ENCODE data around the gene GJA8. TPM values are rescaled to one million over a fixed set of nuclear protein-coding genes. Genes with fewer than 3 reads are reported as not detected.
"Not testable (repeated sequence)": the region's sequence is repeated elsewhere in the genome, so short reads cannot be mapped to it uniquely, and the experiment has no call there.

The GJA8 gene
- not detected for total RNA-seq

GRCh38 chr1:147902253-147902845, at the start of gene GJA8:
Gene GJA8 (plus strand): TSS chr1:147902795. CDS start chr1:147907956, 5,161 bp downstream.
- POLR2A ChIA-PET, result interaction anchor here (0.8 kb wide), 1 partner anchor 8 kb away, joined by 3 read pairs; no protein-coding TSS in a partner anchor
- Mint-ChIP-seq H3K27me3 (no peaks in the 10 kb centered on the region), H3K9me3 (no peaks in the 10 kb centered on the region), H3K27ac (no peak within 1 kb of the TSS), H3K4me1 (ENCODE audit: low read depth) (peaks cover 8% of the 10 kb centered on the region), H3K36me3 (ENCODE audit: low read depth) (no peaks in the 10 kb centered on the region), H3K4me3 (no peak within 1 kb of the TSS)
- DNase-seq (no peak), ATAC-seq (no peak)
- CTCF ChIA-PET, result interaction anchor here (3.9 kb wide), 1 partner anchor 10 kb away, joined by 21 read pairs; no protein-coding TSS in a partner anchor
- TF ChIP-seq CTCF (IDR thresholded peaks at IDR 0.05), result no peak
- intact Hi-C loops (cut with micrococcal nuclease), result no loop called here

GRCh38 chr1:147853391-147853790, 49.2 kb upstream of the GJA8 start:
- POLR2A ChIA-PET, result no interaction called here
- Mint-ChIP-seq H3K9me3 (no peaks in the 10 kb centered on the region), H3K36me3 (ENCODE audit: low read depth) (no peaks in the 10 kb centered on the region)

GRCh38 chr1:147854989-147855388, 47.6 kb upstream of the GJA8 start:
- H3K36me3 Mint-ChIP-seq (ENCODE audit: low read depth); H3K9me3 Mint-ChIP-seq; POLR2A ChIA-PET; DNase-seq; H3K27ac Mint-ChIP-seq; ATAC-seq; intact Hi-C loops (cut with micrococcal nuclease); H3K4me3 Mint-ChIP-seq; H3K27me3 Mint-ChIP-seq; H3K4me1 Mint-ChIP-seq (ENCODE audit: low read depth): not testable (repeated sequence)
- CTCF ChIA-PET, result interaction anchor here (1.3 kb wide), 1 partner anchor 38 kb away, joined by 3 read pairs; no protein-coding TSS in a partner anchor

More at GRCh38 chr1:147853391-147853790, 49.2 kb upstream of the GJA8 start:
- Mint-ChIP-seq H3K4me1 (ENCODE audit: low read depth) (no peaks in the 10 kb centered on the region), H3K27ac (no peak overlapping the region), H3K27me3 (peaks cover 6% of the 10 kb centered on the region), H3K4me3 (no peak overlapping the region)
- no peak for DNase-seq
- CTCF ChIA-PET, result no interaction called here
- intact Hi-C loops (cut with micrococcal nuclease), result no loop called here
- TF ChIP-seq CTCF (IDR thresholded peaks at IDR 0.05), result no peak
- no peak for ATAC-seq

GRCh38 chr1:147855996-147856395, 46.6 kb upstream of the GJA8 start:
- CTCF ChIA-PET, result interaction anchor here (1.3 kb wide), 1 partner anchor 37 kb away, joined by 3 read pairs; no protein-coding TSS in a partner anchor
- ATAC-seq; H3K36me3 Mint-ChIP-seq (ENCODE audit: low read depth); H3K27me3 Mint-ChIP-seq; intact Hi-C loops (cut with micrococcal nuclease); H3K4me3 Mint-ChIP-seq; H3K9me3 Mint-ChIP-seq; POLR2A ChIA-PET; H3K4me1 Mint-ChIP-seq (ENCODE audit: low read depth); H3K27ac Mint-ChIP-seq; DNase-seq: not testable (repeated sequence)

- H3K9me3 Mint-ChIP-seq; POLR2A ChIA-PET; H3K4me1 Mint-ChIP-seq (ENCODE audit: low read depth); H3K4me3 Mint-ChIP-seq; intact Hi-C loops (cut with micrococcal nuclease); CTCF ChIA-PET; H3K27ac Mint-ChIP-seq; DNase-seq; H3K36me3 Mint-ChIP-seq (ENCODE audit: low read depth); ATAC-seq: not testable (repeated sequence)
- H3K27me3 Mint-ChIP-seq, result peaks cover 11% of the 10 kb centered on the region
Observed at GRCh38 chr1:147867204-147867603, 35.4 kb upstream of the GJA8 start.

GRCh38 chr1:147878022-147878421, 24.6 kb upstream of the GJA8 start:
- no peak for ATAC-seq
- no peak for TF ChIP-seq CTCF (IDR thresholded peaks at IDR 0.05)
- Mint-ChIP-seq H3K36me3 (ENCODE audit: low read depth) (no peaks in the 10 kb centered on the region), H3K4me1 (ENCODE audit: low read depth) (no peaks in the 10 kb centered on the region), H3K27me3 (peaks cover 17% of the 10 kb centered on the region), H3K4me3 (no peak overlapping the region), H3K27ac (no peak overlapping the region), H3K9me3 (peaks cover 6% of the 10 kb centered on the region)
- intact Hi-C loops (cut with micrococcal nuclease), result no loop called here
- ChIA-PET CTCF (no interaction called here), POLR2A (interaction anchor here (0.8 kb wide), 1 partner anchor 18 kb away, joined by 3 read pairs; no protein-coding TSS in a partner anchor)
- DNase-seq, result no peak

All from activated CD8-positive, alpha-beta T cell treated with anti-CD3 and anti-CD28 coated beads for 36 hours (primary cell).